ENCODE measurements around the gene TMEM236.

- TF ChIP-seq CTCF (IDR thresholded peaks at IDR 0.05; ENCODE audit: low read depth, low read length) (no peak), MYC (IDR thresholded peaks at IDR 0.05; ENCODE audit: low read depth, low read length) (no peak), MAX (IDR thresholded peaks at IDR 0.05; ENCODE audit: low read depth, low read length) (no peak), POLR2A (IDR thresholded peaks at IDR 0.05; ENCODE audit: extremely low read depth, insufficient read length) (no peak)
Measured at GRCh38 chr10:17838080-17838648, 86.2 kb downstream of the TMEM236 start.

Measured in NB4 (cell line).